Esophagus squamous epithelium (tissue), 4 donors: ENCODE data around the gene TNNT3.

Source experiments
- CTCF ChIP-seq, 6 experiments: fragments of 450-650 bp in 4 of 6; fragments of 200-600 bp in 2 of 6; sonication (generic) in 2 of 6; IDR thresholded peaks; one replicate each; pipeline ENCODE4 v1.5.1; 2016 to 2019; ENCODE audit warnings: antibody characterized with exemption in 6 of 6, mild to moderate bottlenecking in 4 of 6, moderate library complexity in 4 of 6
- POLR2A ChIP-seq, 4 donors: fragments of 450-650 bp; IDR thresholded peaks; one replicate each; pipeline ENCODE4 v1.6.1; 2017; ENCODE audit warnings: antibody characterized with exemption in 4 of 4, mild to moderate bottlenecking in 4 of 4, moderate library complexity in 3 of 4

- TF ChIP-seq POLR2A (IDR thresholded peaks at IDR 0.05) (no peak), CTCF (IDR thresholded peaks at IDR 0.05) (no peak)
Observed at GRCh38 chr11:1877211-1878136, 42.0 kb upstream of the TNNT3 start.
